HepG2 (cell line): ENCODE measurements around the gene MIEF1. TPM values are rescaled to one million over a fixed set of nuclear protein-coding genes. Genes with fewer than 3 reads are reported as not detected.

ENCODE experiments used
- HNRNPUL1 ChIP-seq: fragments of 200-400 bp; formaldehyde crosslinking; IDR thresholded peaks from 2 replicates; pipeline ENCODE4 v1.6.1; 2017; ENCODE audit warnings: low read depth, mild to moderate bottlenecking, low read length, moderate library complexity
- KAT2B ChIP-seq: fragments of 150-350 bp; IDR thresholded peaks from 2 replicates; pipeline ENCODE4 v1.6.1; 2014; ENCODE audit warnings: low read depth, low read length, borderline replicate concordance
- KLF12 ChIP-seq: sonication (generic); formaldehyde crosslinking; IDR thresholded peaks from 2 replicates; pipeline ENCODE4 v1.4.0; 2020; ENCODE audit warnings: missing genetic modification reagents, borderline replicate concordance
- MED1 ChIP-seq: sonication (generic); formaldehyde crosslinking; IDR thresholded peaks from 2 replicates; pipeline ENCODE4 v1.4.0; 2020; ENCODE audit warnings: missing genetic modification reagents
- PHF5A ChIP-seq: IDR thresholded peaks from one replicate; pipeline ENCODE4 v1.6.1; 2018; ENCODE audit warnings: low read depth, missing genetic modification reagents; ENCODE audit not compliant: unreplicated experiment
- POLR2A ChIP-seq, 2 experiments: IDR thresholded peaks; 2 replicates each; pipeline ENCODE4 v1.6.1; 2011; ENCODE audit warnings: low read depth in 2 of 2, low read length in 2 of 2, mild to moderate bottlenecking in 1 of 2, moderate library complexity in 1 of 2; ENCODE audit not compliant: insufficient read depth in 1 of 2
- ZFP36L2 ChIP-seq: sonication (generic); formaldehyde crosslinking; IDR thresholded peaks from 2 replicates; pipeline ENCODE4 v1.4.0; 2020; ENCODE audit warnings: missing genetic modification reagents
- ZNF674 ChIP-seq: sonication (generic); formaldehyde crosslinking; IDR thresholded peaks from 2 replicates; pipeline ENCODE4 v1.5.0; 2020; ENCODE audit warnings: low read depth, mild to moderate bottlenecking, missing genetic modification reagents
- ZNF703 ChIP-seq: sonication (generic); formaldehyde crosslinking; IDR thresholded peaks from 2 replicates; pipeline ENCODE4 v1.5.1; 2020; ENCODE audit warnings: missing genetic modification reagents, mild to moderate bottlenecking, moderate library complexity, borderline replicate concordance
- ZNF782 ChIP-seq: sonication (generic); formaldehyde crosslinking; IDR thresholded peaks from 2 replicates; pipeline ENCODE4 v1.4.0; 2020; ENCODE audit warnings: missing genetic modification reagents, mild to moderate bottlenecking, borderline replicate concordance
- ZSCAN9 ChIP-seq: IDR thresholded peaks from 2 replicates; pipeline ENCODE4 v1.6.1; 2016; ENCODE audit warnings: borderline replicate concordance
- polyA plus RNA-seq, 8 experiments: library from polyadenylated mRNA; depleted of rRNA in 3 of 8; stranded (reverse) in 7 of 8; unstranded in 1 of 8; fragments of >200 nt; fragmentation: Illumina TruSeq in 4 of 8; extraction: Trizol in 4 of 8; gene quantifications; 2 replicates each; pipeline versions ENCODE4 v1.2.1 to v1.2.3, GENCODE V29; 2011 to 2016; ENCODE audit warnings: low read depth in 4 of 8, missing spikeins in 1 of 8, mixed read lengths in 1 of 8; ENCODE audit not compliant: insufficient read depth in 1 of 8
- total RNA-seq, 5 experiments: library from RNA; depleted of rRNA; stranded (reverse); fragments of >200 nt; fragmentation: Illumina TruSeq; extraction: Trizol; gene quantifications; 2 replicates each; pipeline ENCODE4 v1.2.3, GENCODE V29; 2016; ENCODE audit warnings: low read depth in 1 of 5
- TF ChIP-seq, protein P1 (sequence below): sonication (generic); formaldehyde crosslinking; IDR thresholded peaks from 2 replicates; pipeline ENCODE4 v1.9.0; 2021; ENCODE audit warnings: mild to moderate bottlenecking, missing genetic modification reagents
- TF ChIP-seq, protein P2 (sequence below): sonication (generic); formaldehyde crosslinking; IDR thresholded peaks from 2 replicates; pipeline ENCODE4 v1.4.0; 2020; ENCODE audit warnings: missing genetic modification reagents
- TF ChIP-seq, protein P3 (sequence below): sonication (generic); formaldehyde crosslinking; IDR thresholded peaks from 2 replicates; pipeline ENCODE4 v1.4.0; 2020; ENCODE audit warnings: missing genetic modification reagents

Gene MIEF1
- total and polyA plus RNA-seq, 2 of the 13 experiments (the other 11 are each of a cell fraction or from before 2014, with no cell fraction given), result 21.7 to 34.8 TPM

DNA sequence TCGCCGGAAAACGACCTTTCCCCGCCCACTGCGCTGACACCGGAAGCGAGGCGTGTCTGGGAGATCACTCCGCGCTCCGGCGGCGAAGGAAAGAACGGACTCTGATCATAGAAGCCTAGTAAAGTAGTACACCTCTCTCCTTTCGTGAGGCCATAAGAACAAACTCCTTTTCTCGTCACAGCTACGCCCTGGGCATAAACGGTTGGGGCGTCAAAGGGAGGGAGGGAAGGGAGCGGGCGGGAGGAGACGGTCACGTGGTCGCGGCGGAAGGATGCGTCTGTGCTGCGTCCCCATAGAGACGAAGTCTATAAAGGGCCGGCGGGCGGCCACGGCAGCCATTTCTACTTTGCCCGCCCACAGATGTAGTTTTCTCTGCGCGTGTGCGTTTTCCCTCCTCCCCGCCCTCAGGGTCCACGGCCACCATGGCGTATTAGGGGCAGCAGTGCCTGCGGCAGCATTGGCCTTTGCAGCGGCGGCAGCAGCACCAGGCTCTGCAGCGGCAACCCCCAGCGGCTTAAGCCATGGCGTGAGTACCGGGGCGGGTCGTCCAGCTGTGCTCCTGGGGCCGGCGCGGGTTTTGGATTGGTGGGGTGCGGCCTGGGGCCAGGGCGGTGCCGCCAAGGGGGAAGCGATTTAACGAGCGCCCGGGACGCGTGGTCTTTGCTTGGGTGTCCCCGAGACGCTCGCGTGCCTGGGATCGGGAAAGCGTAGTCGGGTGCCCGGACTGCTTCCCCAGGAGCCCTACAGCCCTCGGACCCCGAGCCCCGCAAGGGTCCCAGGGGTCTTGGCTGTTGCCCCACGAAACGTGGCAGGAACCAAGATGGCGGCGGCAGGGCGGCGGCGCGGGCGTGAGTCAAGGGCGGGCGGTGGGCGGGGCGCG is 18.4 kb downstream of the MIEF1 start, which contains the start of gene ATF4 (continued):
- TF ChIP-seq, protein P1, sequence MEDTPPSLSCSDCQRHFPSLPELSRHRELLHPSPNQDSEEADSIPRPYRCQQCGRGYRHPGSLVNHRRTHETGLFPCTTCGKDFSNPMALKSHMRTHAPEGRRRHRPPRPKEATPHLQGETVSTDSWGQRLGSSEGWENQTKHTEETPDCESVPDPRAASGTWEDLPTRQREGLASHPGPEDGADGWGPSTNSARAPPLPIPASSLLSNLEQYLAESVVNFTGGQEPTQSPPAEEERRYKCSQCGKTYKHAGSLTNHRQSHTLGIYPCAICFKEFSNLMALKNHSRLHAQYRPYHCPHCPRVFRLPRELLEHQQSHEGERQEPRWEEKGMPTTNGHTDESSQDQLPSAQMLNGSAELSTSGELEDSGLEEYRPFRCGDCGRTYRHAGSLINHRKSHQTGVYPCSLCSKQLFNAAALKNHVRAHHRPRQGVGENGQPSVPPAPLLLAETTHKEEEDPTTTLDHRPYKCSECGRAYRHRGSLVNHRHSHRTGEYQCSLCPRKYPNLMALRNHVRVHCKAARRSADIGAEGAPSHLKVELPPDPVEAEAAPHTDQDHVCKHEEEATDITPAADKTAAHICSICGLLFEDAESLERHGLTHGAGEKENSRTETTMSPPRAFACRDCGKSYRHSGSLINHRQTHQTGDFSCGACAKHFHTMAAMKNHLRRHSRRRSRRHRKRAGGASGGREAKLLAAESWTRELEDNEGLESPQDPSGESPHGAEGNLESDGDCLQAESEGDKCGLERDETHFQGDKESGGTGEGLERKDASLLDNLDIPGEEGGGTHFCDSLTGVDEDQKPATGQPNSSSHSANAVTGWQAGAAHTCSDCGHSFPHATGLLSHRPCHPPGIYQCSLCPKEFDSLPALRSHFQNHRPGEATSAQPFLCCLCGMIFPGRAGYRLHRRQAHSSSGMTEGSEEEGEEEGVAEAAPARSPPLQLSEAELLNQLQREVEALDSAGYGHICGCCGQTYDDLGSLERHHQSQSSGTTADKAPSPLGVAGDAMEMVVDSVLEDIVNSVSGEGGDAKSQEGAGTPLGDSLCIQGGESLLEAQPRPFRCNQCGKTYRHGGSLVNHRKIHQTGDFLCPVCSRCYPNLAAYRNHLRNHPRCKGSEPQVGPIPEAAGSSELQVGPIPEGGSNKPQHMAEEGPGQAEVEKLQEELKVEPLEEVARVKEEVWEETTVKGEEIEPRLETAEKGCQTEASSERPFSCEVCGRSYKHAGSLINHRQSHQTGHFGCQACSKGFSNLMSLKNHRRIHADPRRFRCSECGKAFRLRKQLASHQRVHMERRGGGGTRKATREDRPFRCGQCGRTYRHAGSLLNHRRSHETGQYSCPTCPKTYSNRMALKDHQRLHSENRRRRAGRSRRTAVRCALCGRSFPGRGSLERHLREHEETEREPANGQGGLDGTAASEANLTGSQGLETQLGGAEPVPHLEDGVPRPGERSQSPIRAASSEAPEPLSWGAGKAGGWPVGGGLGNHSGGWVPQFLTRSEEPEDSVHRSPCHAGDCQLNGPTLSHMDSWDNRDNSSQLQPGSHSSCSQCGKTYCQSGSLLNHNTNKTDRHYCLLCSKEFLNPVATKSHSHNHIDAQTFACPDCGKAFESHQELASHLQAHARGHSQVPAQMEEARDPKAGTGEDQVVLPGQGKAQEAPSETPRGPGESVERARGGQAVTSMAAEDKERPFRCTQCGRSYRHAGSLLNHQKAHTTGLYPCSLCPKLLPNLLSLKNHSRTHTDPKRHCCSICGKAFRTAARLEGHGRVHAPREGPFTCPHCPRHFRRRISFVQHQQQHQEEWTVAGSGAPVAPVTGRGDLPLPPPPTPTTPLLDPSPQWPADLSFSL (CRISPR knock-in tag), result 0 out of 2 replicates have a peak, but pooled peaks have one; percentile 31
- no peak for TF ChIP-seq PHF5A (CRISPR knock-in tag)
- TF ChIP-seq, protein P2, sequence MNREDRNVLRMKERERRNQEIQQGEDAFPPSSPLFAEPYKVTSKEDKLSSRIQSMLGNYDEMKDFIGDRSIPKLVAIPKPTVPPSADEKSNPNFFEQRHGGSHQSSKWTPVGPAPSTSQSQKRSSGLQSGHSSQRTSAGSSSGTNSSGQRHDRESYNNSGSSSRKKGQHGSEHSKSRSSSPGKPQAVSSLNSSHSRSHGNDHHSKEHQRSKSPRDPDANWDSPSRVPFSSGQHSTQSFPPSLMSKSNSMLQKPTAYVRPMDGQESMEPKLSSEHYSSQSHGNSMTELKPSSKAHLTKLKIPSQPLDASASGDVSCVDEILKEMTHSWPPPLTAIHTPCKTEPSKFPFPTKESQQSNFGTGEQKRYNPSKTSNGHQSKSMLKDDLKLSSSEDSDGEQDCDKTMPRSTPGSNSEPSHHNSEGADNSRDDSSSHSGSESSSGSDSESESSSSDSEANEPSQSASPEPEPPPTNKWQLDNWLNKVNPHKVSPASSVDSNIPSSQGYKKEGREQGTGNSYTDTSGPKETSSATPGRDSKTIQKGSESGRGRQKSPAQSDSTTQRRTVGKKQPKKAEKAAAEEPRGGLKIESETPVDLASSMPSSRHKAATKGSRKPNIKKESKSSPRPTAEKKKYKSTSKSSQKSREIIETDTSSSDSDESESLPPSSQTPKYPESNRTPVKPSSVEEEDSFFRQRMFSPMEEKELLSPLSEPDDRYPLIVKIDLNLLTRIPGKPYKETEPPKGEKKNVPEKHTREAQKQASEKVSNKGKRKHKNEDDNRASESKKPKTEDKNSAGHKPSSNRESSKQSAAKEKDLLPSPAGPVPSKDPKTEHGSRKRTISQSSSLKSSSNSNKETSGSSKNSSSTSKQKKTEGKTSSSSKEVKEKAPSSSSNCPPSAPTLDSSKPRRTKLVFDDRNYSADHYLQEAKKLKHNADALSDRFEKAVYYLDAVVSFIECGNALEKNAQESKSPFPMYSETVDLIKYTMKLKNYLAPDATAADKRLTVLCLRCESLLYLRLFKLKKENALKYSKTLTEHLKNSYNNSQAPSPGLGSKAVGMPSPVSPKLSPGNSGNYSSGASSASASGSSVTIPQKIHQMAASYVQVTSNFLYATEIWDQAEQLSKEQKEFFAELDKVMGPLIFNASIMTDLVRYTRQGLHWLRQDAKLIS (CRISPR knock-in tag), result peak; percentile 89; the same call in 1 of the 2 replicates
- TF ChIP-seq KLF12 (CRISPR knock-in tag), result peak; percentile 73
- peak; percentile 94; the same call in 1 of the 2 replicates for TF ChIP-seq ZNF703 (CRISPR knock-in tag)
- TF ChIP-seq ZNF674, result no peak; the same call in 1 of the 2 replicates
- peak; percentile 29; the same call in 1 of the 2 replicates for TF ChIP-seq HNRNPUL1
- TF ChIP-seq POLR2A (IDR thresholded peaks at IDR 0.05; ENCODE audit: insufficient read depth in 1 of 2, low read depth in 2 of 2, low read length in 2 of 2), result peak; percentile 97 to 98
- TF ChIP-seq ZNF782 (CRISPR knock-in tag), result 0 out of 2 replicates have a peak, but pooled peaks have one; percentile 73
- TF ChIP-seq, protein P3, sequence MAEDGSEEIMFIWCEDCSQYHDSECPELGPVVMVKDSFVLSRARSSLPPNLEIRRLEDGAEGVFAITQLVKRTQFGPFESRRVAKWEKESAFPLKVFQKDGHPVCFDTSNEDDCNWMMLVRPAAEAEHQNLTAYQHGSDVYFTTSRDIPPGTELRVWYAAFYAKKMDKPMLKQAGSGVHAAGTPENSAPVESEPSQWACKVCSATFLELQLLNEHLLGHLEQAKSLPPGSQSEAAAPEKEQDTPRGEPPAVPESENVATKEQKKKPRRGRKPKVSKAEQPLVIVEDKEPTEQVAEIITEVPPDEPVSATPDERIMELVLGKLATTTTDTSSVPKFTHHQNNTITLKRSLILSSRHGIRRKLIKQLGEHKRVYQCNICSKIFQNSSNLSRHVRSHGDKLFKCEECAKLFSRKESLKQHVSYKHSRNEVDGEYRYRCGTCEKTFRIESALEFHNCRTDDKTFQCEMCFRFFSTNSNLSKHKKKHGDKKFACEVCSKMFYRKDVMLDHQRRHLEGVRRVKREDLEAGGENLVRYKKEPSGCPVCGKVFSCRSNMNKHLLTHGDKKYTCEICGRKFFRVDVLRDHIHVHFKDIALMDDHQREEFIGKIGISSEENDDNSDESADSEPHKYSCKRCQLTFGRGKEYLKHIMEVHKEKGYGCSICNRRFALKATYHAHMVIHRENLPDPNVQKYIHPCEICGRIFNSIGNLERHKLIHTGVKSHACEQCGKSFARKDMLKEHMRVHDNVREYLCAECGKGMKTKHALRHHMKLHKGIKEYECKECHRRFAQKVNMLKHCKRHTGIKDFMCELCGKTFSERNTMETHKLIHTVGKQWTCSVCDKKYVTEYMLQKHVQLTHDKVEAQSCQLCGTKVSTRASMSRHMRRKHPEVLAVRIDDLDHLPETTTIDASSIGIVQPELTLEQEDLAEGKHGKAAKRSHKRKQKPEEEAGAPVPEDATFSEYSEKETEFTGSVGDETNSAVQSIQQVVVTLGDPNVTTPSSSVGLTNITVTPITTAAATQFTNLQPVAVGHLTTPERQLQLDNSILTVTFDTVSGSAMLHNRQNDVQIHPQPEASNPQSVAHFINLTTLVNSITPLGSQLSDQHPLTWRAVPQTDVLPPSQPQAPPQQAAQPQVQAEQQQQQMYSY (CRISPR knock-in tag), result no peak
- peak; percentile 66; the same call in 1 of the 2 replicates for TF ChIP-seq ZFP36L2
- TF ChIP-seq ZSCAN9, result peak; percentile 74
- TF ChIP-seq MED1, result peak; percentile 65; the same call in 1 of the 2 replicates
- no peak for TF ChIP-seq KAT2B
